ENCODE results near the gene CLEC2L.

DNA sequence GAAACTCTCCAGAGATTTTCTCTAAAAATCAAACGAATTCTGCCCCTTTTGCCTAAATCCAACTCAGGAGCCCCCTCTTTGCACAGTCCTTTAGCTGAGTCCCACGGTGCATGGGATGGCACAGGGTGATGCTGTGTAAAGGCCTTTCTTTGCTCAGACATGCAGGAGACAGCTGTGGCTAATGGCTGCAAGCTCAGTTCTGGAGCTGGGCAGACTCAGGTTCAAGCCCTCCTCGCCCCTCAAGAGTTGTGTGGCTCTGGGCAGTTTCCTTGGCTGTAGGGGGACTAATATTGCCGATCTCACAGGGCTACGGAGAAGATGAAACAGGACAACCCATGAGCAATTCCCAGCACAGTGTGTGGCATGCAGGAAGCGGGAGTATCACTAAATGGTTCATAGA is 42.6 kb downstream of the CLEC2L start:
- TF ChIP-seq, protein P1, sequence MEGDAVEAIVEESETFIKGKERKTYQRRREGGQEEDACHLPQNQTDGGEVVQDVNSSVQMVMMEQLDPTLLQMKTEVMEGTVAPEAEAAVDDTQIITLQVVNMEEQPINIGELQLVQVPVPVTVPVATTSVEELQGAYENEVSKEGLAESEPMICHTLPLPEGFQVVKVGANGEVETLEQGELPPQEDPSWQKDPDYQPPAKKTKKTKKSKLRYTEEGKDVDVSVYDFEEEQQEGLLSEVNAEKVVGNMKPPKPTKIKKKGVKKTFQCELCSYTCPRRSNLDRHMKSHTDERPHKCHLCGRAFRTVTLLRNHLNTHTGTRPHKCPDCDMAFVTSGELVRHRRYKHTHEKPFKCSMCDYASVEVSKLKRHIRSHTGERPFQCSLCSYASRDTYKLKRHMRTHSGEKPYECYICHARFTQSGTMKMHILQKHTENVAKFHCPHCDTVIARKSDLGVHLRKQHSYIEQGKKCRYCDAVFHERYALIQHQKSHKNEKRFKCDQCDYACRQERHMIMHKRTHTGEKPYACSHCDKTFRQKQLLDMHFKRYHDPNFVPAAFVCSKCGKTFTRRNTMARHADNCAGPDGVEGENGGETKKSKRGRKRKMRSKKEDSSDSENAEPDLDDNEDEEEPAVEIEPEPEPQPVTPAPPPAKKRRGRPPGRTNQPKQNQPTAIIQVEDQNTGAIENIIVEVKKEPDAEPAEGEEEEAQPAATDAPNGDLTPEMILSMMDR (IDR thresholded peaks at IDR 0.05): no peak
- no peak for TF ChIP-seq EZH2 (IDR thresholded peaks at IDR 0.05)
